ENCODE results near the gene PNLDC1. TPM values are rescaled to one million over a fixed set of nuclear protein-coding genes. Genes with fewer than 3 reads are reported as not detected.

The PNLDC1 gene
- total RNA-seq, 1 experiment from 2014 or later = 0.20 TPM

DNA sequence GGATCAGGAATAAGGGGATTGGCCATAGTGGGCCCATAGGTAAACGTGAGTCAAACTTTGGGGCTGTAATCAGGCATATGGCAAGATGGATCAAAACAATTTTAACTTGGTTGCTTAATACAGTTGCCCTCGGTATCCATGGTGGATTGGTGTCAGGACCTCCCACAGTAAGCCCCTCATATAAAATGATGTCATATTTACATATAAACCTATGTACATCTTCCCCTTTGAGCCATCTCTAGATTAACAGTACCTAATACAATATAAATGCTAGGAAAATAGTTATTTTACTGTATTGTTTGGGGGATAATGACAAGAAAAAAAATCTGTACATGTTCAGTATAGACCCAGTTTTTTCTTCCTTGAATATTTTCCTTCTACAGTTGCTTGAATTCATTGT is 45.7 kb upstream of the PNLDC1 start:
- Histone ChIP-seq H3K9me2 (ENCODE audit: insufficient read depth) (no peaks in the 10 kb centered on the region), H3K4me1 (replicated peaks; ENCODE audit: insufficient read depth) (no peaks in the 10 kb centered on the region), H3K4me3 (no peak overlapping the region), H3F3A (ENCODE audit: insufficient read depth, low read depth) (peaks cover 36% of the 10 kb centered on the region), H4K20me1 (ENCODE audit: insufficient read depth) (0 out of 2 replicates have a peak, but pooled peaks cover 3% of the 10 kb centered on the region), H2AFZ (no peak overlapping the region), H3K4me2 (no peak overlapping the region), H3K79me2 (ENCODE audit: low read depth) (no peaks in the 10 kb centered on the region), H3K36me3 (ENCODE audit: low read depth) (peaks cover 27% of the 10 kb centered on the region), H3K27ac (no peak overlapping the region), H3K9me3 (ENCODE audit: insufficient read depth, low read depth) (no peaks in the 10 kb centered on the region), H3K27me3 (ENCODE audit: insufficient read depth, low read depth) (no peaks in the 10 kb centered on the region)
- no TSS peak for BruUV-seq (replicated peaks)
- DNase-seq = no peak
- CTCF ChIA-PET = no interaction called here
- intact Hi-C loops (cut with micrococcal nuclease; ENCODE audit: unreplicated experiment) = no loop called here
- TF ChIP-seq, protein P1, sequence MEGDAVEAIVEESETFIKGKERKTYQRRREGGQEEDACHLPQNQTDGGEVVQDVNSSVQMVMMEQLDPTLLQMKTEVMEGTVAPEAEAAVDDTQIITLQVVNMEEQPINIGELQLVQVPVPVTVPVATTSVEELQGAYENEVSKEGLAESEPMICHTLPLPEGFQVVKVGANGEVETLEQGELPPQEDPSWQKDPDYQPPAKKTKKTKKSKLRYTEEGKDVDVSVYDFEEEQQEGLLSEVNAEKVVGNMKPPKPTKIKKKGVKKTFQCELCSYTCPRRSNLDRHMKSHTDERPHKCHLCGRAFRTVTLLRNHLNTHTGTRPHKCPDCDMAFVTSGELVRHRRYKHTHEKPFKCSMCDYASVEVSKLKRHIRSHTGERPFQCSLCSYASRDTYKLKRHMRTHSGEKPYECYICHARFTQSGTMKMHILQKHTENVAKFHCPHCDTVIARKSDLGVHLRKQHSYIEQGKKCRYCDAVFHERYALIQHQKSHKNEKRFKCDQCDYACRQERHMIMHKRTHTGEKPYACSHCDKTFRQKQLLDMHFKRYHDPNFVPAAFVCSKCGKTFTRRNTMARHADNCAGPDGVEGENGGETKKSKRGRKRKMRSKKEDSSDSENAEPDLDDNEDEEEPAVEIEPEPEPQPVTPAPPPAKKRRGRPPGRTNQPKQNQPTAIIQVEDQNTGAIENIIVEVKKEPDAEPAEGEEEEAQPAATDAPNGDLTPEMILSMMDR (conservative IDR thresholded peaks at IDR 0.05) = no peak
- no peak for TF ChIP-seq EZH2 (IDR thresholded peaks at IDR 0.05; ENCODE audit: low read depth)
- POLR2A ChIA-PET (ENCODE audit: unreplicated experiment) = no interaction called here

- Histone ChIP-seq H3K27me3 (ENCODE audit: insufficient read depth, low read depth) (no peaks in the 10 kb centered on the region), H3K36me3 (ENCODE audit: low read depth) (peaks cover 27% of the 10 kb centered on the region), H3K9me2 (ENCODE audit: insufficient read depth) (no peaks in the 10 kb centered on the region), H3F3A (ENCODE audit: insufficient read depth, low read depth) (peaks cover 44% of the 10 kb centered on the region), H3K27ac (no peak overlapping the region), H2AFZ (no peak overlapping the region), H3K4me3 (no peak overlapping the region), H4K20me1 (ENCODE audit: insufficient read depth) (0 out of 2 replicates have a peak, but pooled peaks cover 3% of the 10 kb centered on the region), H3K9me3 (ENCODE audit: insufficient read depth, low read depth) (no peaks in the 10 kb centered on the region), H3K4me1 (replicated peaks; ENCODE audit: insufficient read depth) (peaks cover 3% of the 10 kb centered on the region), H3K4me2 (no peak overlapping the region), H3K79me2 (ENCODE audit: low read depth) (no peaks in the 10 kb centered on the region)
- no peak for TF ChIP-seq EZH2 (IDR thresholded peaks at IDR 0.05; ENCODE audit: low read depth)
- TF ChIP-seq, protein P1 (conservative IDR thresholded peaks at IDR 0.05) = no peak
- DNase-seq = no peak
- BruUV-seq (replicated peaks) = TSS peak; percentile 7
- intact Hi-C loops (cut with micrococcal nuclease; ENCODE audit: unreplicated experiment) = no loop called here
- ChIA-PET POLR2A (ENCODE audit: unreplicated experiment) (no interaction called here), CTCF (no interaction called here)
Measured at GRCh38 chr6:159754959-159755914, 44.8 kb upstream of the PNLDC1 start.

DNA sequence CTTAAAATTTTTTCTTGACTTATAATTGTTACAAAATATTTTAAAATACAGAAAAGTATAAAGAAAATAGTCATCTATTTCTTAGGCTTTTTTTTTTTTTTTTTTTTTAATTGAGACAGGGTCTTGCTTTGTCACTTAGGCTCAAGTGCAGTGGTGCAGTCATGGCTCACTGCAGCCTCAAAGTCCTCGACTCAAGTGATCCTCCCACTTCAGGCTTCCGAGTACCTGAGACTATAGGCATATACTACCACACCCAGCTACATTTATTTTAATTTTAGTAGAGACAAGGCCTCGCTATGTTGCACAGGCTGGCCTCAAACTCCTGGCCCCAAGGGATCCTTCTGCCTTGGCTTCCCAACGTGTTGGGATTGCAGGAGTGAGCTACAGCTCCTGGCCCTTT is 43.6 kb upstream of the PNLDC1 start:
- Histone ChIP-seq H3K27ac (no peak overlapping the region), H3K9me3 (ENCODE audit: insufficient read depth, low read depth) (no peaks in the 10 kb centered on the region), H3F3A (ENCODE audit: insufficient read depth, low read depth) (peaks cover 52% of the 10 kb centered on the region), H3K79me2 (ENCODE audit: low read depth) (peaks cover 9% of the 10 kb centered on the region; the same call in 1 of the 2 replicates), H3K4me2 (no peak overlapping the region), H3K27me3 (ENCODE audit: insufficient read depth, low read depth) (no peaks in the 10 kb centered on the region), H3K4me1 (replicated peaks; ENCODE audit: insufficient read depth) (peaks cover 14% of the 10 kb centered on the region), H2AFZ (no peak overlapping the region), H3K4me3 (no peak overlapping the region), H3K36me3 (ENCODE audit: low read depth) (peaks cover 22% of the 10 kb centered on the region), H4K20me1 (ENCODE audit: insufficient read depth) (peaks cover 7% of the 10 kb centered on the region; the same call in 1 of the 2 replicates), H3K9me2 (ENCODE audit: insufficient read depth) (no peaks in the 10 kb centered on the region)
- ChIA-PET CTCF (no interaction called here), POLR2A (ENCODE audit: unreplicated experiment) (no interaction called here)
- DNase-seq = no peak
- intact Hi-C loops (cut with micrococcal nuclease; ENCODE audit: unreplicated experiment) = no loop called here
- TF ChIP-seq, protein P1 (conservative IDR thresholded peaks at IDR 0.05) = no peak
- no peak for TF ChIP-seq EZH2 (IDR thresholded peaks at IDR 0.05; ENCODE audit: low read depth)
- BruUV-seq (replicated peaks) = no TSS peak

Data from PC-9 (cell line).